ENCODE measurements around the gene CA14. TPM values are rescaled to one million over a fixed set of nuclear protein-coding genes. Genes with fewer than 3 reads are reported as not detected.
"Not testable (repeated sequence)": the region's sequence is repeated elsewhere in the genome, so short reads cannot be mapped to it uniquely, and the experiment has no call there.

CA14 gene
- total RNA-seq, 1 experiment from 2014 or later, result 42.0 TPM

DNA sequence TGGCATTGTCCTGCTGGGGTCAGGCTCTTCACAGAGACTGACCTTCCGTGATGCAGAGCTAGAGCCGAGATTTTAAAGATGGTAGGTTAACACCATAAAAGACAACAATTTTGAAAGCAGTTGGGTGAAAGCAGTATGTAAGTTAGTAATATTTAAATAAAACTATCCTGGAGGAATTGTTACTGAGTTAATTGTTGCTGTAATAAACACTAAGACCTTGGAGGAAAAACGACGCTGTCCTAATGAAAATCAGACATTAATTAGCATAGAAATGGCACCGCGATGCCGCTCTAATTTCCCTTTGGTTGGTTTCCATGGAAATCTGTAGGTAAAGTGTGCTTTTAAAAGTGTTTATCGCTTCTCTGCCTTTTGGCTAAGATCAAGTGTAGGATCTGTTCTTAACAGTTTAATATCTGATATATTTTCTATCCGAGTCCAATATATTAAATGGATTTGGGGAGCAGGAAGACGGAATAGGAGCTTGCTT is 20.9 kb upstream of the CA14 start:
- peaks cover 18 to 19% of the 10 kb centered on the region in 2 experiments for H3K4me1 Mint-ChIP-seq
- Histone ChIP-seq H3K79me1 (ENCODE audit: insufficient read depth, low read depth, low read length, poor library complexity, severe bottlenecking) (no peaks in the 10 kb centered on the region), H4K91ac (ENCODE audit: insufficient read length, low read depth, low read length) (no peak overlapping the region), H2BK120ac (ENCODE audit: low read depth, low read length, poor library complexity, severe bottlenecking) (peak overlapping the region; percentile 38), H3T11ph (ENCODE audit: low read length) (peak overlapping the region; percentile 95), H3K79me2 (ENCODE audit: insufficient read depth, low read length) (peaks cover 19% of the 10 kb centered on the region; the same call in 1 of the 2 replicates), H3K4me1 (ENCODE audit: insufficient read depth, low read length) (no peaks in the 10 kb centered on the region; the same call in 1 of the 2 replicates), H3K27ac (ENCODE audit: insufficient read length, low read depth, low read length) (peak overlapping the region; percentile 97), H3K4ac (ENCODE audit: low read depth, low read length) (no peak overlapping the region; the same call in 1 of the 2 replicates), H2AFZ (ENCODE audit: low read length) (no peak overlapping the region), H3K14ac (ENCODE audit: insufficient read depth, low read length) (no peak overlapping the region; the same call in 1 of the 2 replicates), H3K23me2 (ENCODE audit: insufficient read length, low read depth, low read length, poor library complexity, severe bottlenecking) (peaks cover 15% of the 10 kb centered on the region), H3K18ac (ENCODE audit: insufficient read length, low read depth, low read length) (peak overlapping the region; percentile 93), H3K4me2 (ENCODE audit: insufficient read depth, insufficient read length, low read length) (peak overlapping the region; percentile 55), H3K56ac (ENCODE audit: insufficient read length, low read depth, low read length) (no peak overlapping the region), H2AK5ac (ENCODE audit: insufficient read length, low read length) (no peak overlapping the region), H2BK12ac (ENCODE audit: insufficient read length, low read depth, low read length) (no peak overlapping the region), H4K8ac (replicated peaks; ENCODE audit: insufficient read length, low read depth, low read length) (no peak overlapping the region), H4K5ac (ENCODE audit: insufficient read length, low read depth, low read length) (peak overlapping the region; percentile 79), H3K9me3 (ENCODE audit: control insufficient read depth, low read depth, low read length) (no peaks in the 10 kb centered on the region), H2BK5ac (ENCODE audit: insufficient read length, low read length) (peak overlapping the region; percentile 37), H3K9ac (ENCODE audit: extremely low read depth, insufficient read length, low read length) (peak overlapping the region; percentile 97), H2BK20ac (ENCODE audit: low read depth, low read length, poor library complexity, severe bottlenecking) (peak overlapping the region; percentile 76), H3K27me3 (ENCODE audit: insufficient read depth, low read length) (no peaks in the 10 kb centered on the region), H2BK15ac (ENCODE audit: low read depth, low read length) (no peak overlapping the region), H3K23ac (ENCODE audit: insufficient read length, low read depth, low read length) (no peak overlapping the region), H4K20me1 (ENCODE audit: control insufficient read depth, insufficient read depth, insufficient read length) (no peaks in the 10 kb centered on the region)
- no peaks in the 10 kb centered on the region; the same call in 1 of the 2 replicates for H3K27me3 Mint-ChIP-seq (ENCODE audit: low read depth)
- no peaks in the 10 kb centered on the region; a peak in 1 of 5 replicates for H3K9me3 Mint-ChIP-seq
- no peak for DNase-seq
- H3K4me3 Mint-ChIP-seq, result no peak overlapping the region
- TF ChIP-seq, protein P1, sequence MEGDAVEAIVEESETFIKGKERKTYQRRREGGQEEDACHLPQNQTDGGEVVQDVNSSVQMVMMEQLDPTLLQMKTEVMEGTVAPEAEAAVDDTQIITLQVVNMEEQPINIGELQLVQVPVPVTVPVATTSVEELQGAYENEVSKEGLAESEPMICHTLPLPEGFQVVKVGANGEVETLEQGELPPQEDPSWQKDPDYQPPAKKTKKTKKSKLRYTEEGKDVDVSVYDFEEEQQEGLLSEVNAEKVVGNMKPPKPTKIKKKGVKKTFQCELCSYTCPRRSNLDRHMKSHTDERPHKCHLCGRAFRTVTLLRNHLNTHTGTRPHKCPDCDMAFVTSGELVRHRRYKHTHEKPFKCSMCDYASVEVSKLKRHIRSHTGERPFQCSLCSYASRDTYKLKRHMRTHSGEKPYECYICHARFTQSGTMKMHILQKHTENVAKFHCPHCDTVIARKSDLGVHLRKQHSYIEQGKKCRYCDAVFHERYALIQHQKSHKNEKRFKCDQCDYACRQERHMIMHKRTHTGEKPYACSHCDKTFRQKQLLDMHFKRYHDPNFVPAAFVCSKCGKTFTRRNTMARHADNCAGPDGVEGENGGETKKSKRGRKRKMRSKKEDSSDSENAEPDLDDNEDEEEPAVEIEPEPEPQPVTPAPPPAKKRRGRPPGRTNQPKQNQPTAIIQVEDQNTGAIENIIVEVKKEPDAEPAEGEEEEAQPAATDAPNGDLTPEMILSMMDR (conservative IDR thresholded peaks at IDR 0.05), result no peak
- WGBS (ENCODE audit: extremely low coverage, insufficient read length, low lambda C conversion rate), result no CpG with 5 or more reads among the region's 10 CpGs
- H3K27ac Mint-ChIP-seq, result no peak overlapping the region; a peak in 1 of 7 replicates
- H3K36me3 Mint-ChIP-seq (ENCODE audit: insufficient read depth in 1 of 3, low read depth in 3 of 3), result peaks cover 0 to 6% (median 0%) of the 10 kb centered on the region in 3 experiments; a peak in 1 of 7 replicates

DNA sequence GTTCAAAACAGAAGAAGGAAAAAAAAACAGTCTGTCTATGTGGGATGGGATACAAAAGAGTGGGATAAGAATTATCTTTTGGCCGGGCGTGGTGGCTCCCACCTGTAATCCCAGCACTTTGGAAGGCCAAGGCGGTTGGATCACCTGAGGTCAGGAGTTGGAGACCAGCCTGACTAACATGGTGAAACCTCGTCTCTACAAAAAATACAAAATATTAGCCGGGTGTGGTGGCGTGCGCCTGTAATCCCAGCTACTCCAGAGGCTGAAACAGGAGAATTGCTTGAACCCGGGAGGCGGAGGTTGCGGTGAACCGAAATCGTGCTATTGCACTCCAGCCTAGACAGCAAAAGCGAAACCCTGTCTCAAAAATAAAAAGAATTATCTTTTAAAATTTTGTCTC is 20.4 kb upstream of the CA14 start:
- H3K4me1 ChIP-seq (ENCODE audit: insufficient read depth, low read length); H3K18ac ChIP-seq (ENCODE audit: insufficient read length, low read depth, low read length); H4K8ac ChIP-seq (replicated peaks; ENCODE audit: insufficient read length, low read depth, low read length); H3K9me3 Mint-ChIP-seq; H3K27ac ChIP-seq (ENCODE audit: insufficient read length, low read depth, low read length); H4K91ac ChIP-seq (ENCODE audit: insufficient read length, low read depth, low read length); H2AK5ac ChIP-seq (ENCODE audit: insufficient read length, low read length); H3K36me3 Mint-ChIP-seq (ENCODE audit: insufficient read depth in 1 of 3, low read depth in 3 of 3); DNase-seq; H3T11ph ChIP-seq (ENCODE audit: low read length); H3K9me3 ChIP-seq (ENCODE audit: control insufficient read depth, low read depth, low read length); H4K20me1 ChIP-seq (ENCODE audit: control insufficient read depth, insufficient read depth, insufficient read length); H2BK5ac ChIP-seq (ENCODE audit: insufficient read length, low read length); H3K27me3 Mint-ChIP-seq (ENCODE audit: low read depth); H3K56ac ChIP-seq (ENCODE audit: insufficient read length, low read depth, low read length); H3K23ac ChIP-seq (ENCODE audit: insufficient read length, low read depth, low read length); H2BK15ac ChIP-seq (ENCODE audit: low read depth, low read length); H4K5ac ChIP-seq (ENCODE audit: insufficient read length, low read depth, low read length); H2BK20ac ChIP-seq (ENCODE audit: low read depth, low read length, poor library complexity, severe bottlenecking); H3K27ac Mint-ChIP-seq; H2BK120ac ChIP-seq (ENCODE audit: low read depth, low read length, poor library complexity, severe bottlenecking); H3K9ac ChIP-seq (ENCODE audit: extremely low read depth, insufficient read length, low read length); H3K4me3 Mint-ChIP-seq; H3K27me3 ChIP-seq (ENCODE audit: insufficient read depth, low read length); H3K79me1 ChIP-seq (ENCODE audit: insufficient read depth, low read depth, low read length, poor library complexity, severe bottlenecking); H2AFZ ChIP-seq (ENCODE audit: low read length); H3K4ac ChIP-seq (ENCODE audit: low read depth, low read length); H3K14ac ChIP-seq (ENCODE audit: insufficient read depth, low read length); H2BK12ac ChIP-seq (ENCODE audit: insufficient read length, low read depth, low read length): not testable (repeated sequence)
- Histone ChIP-seq H3K23me2 (ENCODE audit: insufficient read length, low read depth, low read length, poor library complexity, severe bottlenecking) (peaks cover 15% of the 10 kb centered on the region), H3K4me2 (ENCODE audit: insufficient read depth, insufficient read length, low read length) (peak overlapping the region; percentile 55), H3K79me2 (ENCODE audit: insufficient read depth, low read length) (peaks cover 17% of the 10 kb centered on the region; the same call in 1 of the 2 replicates)
- WGBS (ENCODE audit: extremely low coverage, insufficient read length, low lambda C conversion rate), result no CpG with 5 or more reads among the region's 13 CpGs
- peaks cover 18 to 19% of the 10 kb centered on the region in 2 experiments for H3K4me1 Mint-ChIP-seq

Data from H9 (cell line).